IPS-11a (cell line): ENCODE data around the gene MSX1.

ENCODE experiments used
- H3K4me3 ChIP-seq: one replicate; pipeline ENCODE4 v1.5.1; 2013; ENCODE audit warnings: low read depth, low read length, control low read depth

Gene MSX1

DNA sequence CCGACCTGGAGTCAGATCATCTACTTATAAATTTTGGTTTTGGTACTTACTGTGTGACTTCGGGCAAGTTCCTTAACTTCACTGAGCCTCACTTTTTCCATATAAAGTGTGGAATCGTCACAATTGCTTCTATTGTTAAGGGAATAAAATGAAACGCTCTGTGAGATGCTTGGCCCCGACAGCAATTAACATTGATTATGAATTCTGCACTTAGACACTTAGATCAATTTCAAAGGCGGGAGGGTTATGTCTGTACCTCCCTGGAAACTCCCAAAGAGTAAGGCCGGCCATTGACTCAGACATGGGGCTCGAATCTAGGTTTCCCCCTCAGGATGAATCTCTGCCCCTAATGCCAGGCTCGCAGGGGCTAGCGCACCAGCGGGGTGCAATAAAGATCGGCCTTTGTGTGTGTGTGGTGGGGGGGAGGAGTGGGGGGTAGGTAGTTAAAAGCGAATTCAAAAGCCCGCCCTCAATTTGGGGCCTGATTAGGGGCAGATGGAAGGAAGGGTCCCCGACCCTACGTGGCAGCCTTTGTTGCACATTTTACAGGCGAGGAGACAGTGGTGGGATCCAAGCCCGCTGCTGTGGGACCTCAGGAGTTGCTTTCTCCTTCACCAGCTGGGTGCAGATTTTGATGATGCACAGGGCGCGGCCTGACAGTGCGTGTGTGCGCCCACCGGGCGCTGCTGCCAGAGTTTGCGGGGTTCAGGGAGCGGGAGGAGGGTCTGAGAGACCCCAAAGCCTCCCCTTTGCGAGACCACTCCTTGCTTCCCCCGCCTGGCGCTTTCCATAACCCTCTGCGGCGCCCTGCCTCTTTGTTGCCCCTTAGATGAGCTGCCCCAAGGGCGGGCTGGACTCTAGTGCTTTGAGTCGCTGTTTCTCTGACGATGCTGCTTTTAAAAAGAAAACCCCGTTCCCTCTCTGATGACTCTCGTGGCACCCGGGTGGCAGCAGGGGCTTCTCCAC lies 9.6 kb downstream of the MSX1 start:
- H3K4me3 ChIP-seq, result no peak overlapping the region

DNA sequence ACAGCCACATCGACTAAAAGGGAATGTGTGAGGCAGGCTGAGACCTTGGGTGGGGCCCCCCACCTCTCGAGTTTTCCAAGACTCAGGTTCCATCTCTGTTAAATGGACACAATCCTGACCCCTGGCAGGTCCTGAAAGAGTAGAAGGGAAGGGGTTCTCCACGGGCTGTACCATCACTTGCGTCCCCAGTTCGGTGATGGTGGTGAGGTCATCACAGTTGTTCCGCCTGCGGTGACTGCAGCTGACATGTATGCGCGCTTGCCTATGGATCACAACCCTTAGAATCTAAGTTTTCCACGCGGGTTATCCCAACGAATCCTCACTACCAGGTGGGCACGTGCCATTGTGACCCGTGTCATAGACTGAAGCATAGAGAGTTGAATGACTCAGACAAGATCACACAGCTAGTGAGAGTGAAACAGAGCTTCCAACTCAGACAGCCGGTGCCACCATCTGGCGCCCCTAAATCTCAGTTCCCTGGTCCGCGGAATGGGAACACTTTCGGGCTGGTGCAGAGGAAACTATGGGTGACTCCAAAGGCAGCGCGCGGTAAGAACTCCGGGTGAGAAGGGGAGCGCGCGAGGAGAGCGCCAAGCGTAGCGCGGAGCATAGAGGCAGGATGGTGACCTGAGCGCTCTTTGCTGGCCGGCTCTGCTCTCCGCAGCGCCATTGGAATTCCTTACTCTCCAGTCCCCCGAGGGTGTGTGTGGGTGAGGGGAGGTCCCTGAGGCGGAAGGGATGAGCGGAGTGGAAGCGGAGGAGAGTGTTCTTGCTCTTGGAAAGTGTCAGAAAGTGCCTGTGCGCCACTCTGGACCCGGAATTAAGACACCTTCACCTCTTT lies 10.5 kb downstream of the MSX1 start:
- H3K4me3 ChIP-seq, result no peak overlapping the region

DNA sequence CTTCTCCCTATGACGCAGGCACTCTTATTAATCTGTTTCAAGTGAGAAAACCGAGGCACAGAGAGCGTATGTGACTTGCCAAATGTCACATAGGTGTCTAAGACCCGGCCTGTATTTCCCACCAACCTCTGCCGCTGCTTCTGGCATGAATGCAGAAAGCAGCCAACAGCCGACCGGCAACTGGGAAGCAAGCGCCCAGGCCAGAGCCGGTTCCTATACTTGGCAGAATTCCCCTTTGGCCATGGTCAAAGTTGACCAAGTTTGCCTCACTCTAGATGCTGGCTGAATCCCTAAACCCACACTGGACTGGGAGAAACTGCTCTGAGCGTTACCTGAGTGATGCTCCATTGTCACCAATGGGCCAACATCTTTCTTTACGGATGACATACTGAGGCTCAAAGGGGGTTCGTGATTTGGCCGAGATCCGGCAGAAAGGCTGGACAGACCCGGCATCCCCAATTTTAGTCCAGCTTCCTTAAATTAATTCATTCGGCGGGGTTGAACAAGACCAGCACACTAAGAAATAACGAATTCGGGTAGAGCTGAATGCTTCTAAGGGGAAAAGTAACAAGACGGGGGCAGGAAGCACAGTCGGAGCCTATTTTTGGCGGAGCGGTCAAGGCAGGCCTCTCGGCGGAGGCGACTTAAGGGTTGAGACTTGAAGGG lies 11.2 kb downstream of the MSX1 start:
- H3K4me3 ChIP-seq, result no peak overlapping the region

DNA sequence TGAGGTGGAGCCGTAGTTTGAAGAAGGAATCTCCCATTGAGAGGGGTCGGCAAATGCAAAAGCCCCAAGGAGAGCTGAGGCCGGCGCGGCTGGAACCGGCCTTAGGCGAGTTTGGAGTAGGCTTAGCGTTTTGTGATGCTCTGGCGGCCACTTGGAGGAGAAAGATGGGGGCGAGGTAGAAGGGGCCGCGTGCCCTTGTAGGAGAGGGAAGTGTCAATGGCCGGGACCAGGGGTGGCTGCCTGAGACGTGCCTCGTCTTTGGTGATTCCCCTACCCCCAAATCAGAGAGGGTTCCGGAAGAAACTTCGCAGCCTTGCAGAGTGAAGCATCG lies 11.7 kb downstream of the MSX1 start:
- H3K4me3 ChIP-seq, result no peak overlapping the region

DNA sequence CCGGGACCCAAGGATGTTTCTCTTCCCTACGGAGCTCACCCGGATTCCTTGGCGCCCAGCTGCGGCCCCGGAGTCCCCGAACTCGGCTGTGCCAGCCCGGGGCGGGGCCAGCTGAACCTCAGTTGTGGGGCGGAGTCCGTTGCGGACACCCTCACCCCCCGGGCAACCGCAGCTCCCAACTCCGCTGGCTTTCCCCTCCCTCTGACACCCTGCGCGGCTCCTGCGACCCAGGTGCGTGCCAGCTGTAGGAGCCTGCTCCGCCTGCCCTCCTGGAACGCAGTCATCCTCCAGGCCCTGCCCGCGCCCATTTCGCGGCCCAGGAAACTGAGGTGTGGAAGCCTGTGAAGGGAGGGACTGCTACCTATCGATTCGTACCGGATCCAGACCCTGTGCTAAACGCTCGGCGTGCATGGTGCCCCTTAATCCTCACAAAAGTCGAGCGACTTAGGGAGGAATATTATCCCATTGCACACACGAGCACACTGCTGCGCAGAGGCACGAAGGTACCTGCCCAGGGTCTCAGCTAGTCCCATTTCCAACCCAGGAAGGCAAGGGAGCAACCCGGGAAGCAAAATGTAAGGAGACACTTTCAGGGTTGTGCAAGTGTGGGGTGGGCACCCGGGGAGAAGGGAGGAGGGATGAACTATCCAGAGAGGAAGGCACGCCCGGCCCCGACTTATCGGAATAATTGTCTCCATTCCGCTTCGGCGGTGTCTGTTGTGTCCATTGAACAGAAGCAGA lies 12.3 kb downstream of the MSX1 start:
- no peak overlapping the region for H3K4me3 ChIP-seq

DNA sequence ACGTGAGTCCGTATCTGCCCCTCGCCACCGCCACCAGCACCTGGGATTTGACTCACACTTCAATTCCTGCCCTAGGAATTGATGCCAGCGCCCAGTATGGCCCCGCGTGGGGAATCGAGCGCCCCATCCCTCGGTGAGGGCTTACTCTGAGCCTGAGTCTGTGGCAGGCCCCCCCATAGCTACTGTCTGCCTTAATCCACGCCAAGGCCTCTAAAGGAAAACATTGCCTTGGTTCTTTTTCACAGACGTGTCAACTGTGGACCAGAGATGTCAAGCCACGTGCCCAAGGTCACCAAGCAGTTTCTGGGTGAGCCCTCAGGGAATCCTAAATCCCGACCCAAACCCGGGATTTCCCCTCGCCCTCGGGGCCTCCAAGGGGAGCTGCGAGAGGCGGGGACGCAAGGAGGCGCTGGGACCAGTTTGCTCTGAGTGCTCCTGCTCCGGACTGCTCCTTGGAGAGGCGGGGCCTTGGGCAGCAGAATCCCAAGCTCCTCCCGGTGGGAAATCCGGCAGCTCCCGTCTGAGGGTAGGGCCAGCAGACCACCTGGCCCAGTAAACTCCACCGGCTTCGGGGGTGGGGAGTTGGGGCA lies 12.9 kb downstream of the MSX1 start:
- no peak overlapping the region for H3K4me3 ChIP-seq

DNA sequence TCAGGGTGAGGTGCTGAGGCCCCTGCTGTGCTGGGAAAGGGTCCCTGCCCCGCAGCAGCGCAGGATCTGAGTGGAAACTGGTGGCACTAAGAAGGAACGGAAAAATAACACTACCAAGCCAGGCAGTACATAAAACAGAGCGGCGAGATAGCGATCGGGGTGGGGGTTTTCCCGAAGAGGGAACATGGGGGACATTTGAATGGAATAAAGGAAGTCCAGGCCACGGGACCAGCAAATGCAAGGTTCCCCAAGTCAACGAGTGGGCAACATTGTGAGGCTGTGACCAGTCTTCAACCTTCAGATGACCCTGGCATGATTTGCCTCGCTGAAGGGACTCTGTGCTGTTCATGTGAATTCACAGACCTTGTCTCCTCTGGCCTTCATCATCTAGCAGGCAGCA lies 13.7 kb downstream of the MSX1 start:
- H3K4me3 ChIP-seq, result no peak overlapping the region

DNA sequence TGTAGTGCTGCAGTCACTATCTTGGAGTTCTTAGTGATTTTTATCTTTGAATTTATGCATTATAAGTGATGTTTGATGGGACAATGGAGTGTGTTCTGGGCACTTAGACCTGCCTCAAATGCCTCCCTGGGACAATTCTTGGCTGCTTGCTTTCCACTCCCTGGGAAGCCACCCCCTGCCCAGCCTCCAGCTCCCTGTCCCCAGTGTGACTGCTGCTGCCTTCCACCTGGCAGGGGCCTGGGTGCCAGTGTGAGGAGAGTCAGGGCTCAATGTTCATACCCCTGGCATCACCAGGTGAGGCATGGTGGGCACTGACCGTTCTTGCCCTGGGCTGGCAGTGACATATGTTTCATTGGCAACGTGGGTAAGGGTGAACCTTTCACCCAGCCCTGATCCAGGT lies 14.8 kb downstream of the MSX1 start:
- H3K4me3 ChIP-seq, result no peak overlapping the region

DNA sequence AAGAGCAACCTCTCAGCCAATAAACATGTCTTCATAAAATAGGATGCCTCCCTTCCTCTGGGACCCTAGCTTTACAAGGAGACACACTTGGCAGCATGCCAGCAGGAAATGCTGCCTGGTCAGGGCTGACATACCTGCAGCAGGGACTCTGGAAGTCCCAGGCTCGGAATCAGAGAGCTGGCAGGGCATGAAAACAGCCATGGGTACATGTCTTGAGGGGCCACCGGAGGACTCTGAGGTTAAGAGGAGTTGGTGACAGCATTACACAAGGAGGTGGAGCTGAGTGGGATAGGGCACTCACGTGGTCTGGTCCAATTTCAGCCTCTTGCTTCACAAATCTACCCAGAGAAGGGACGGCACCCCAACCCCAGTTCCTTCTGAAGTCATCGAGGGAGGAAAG lies 15.7 kb downstream of the MSX1 start:
- H3K4me3 ChIP-seq, result no peak overlapping the region

DNA sequence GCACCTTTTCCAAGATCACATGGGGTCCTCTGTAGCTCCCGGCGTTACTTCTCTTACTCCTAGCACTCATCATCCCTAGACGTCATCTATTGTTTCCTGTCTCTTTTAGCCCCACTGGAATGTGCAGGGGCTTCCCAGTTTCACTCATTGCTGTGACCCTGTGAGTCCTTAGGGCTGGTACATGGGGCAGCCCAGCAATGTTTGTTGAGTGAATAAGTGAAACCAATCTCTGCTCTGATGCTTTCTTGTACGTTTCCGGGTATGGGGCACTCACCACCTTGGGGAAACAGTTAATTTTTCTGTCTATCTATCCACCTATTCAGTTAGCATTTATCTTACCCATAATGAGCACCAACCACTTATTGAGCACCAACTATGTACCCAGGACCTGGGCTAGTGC lies 16.1 kb downstream of the MSX1 start:
- no peak overlapping the region for H3K4me3 ChIP-seq

DNA sequence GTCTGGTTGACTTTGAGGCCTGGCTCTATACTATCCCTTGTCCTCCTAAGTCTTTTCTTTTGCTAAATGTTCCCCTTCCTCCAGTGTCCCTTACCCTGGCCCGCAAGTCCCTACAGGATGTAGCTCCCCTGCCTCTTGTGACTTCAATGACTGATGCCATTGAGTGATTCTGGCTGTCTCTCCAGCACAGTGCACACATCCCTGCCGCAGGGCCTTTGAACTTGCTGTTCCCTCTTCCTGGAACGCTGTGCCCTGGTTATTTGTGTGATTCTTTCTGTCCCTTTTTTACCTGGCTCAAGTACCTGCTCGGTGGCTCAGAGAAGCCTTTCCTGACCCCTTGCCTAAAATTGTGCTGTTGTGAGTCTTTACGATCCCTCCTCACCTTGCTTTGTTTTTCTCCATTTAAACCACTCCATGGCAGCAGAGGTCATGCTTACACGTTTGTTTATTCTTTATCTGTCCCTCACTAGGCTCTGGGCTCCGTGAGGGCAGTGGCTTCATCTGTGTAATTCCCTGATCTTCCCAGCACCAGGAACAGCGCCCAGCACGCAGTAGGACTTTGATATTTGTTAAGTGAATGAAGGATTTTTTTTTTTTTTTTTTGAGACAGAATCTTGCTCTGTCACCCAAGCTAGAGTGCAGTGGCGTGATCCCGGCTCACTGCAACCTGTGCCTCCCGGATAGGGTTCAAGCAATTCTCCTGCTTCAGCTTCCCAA lies 17.6 kb downstream of the MSX1 start:
- H3K4me3 ChIP-seq, result no peak overlapping the region

DNA sequence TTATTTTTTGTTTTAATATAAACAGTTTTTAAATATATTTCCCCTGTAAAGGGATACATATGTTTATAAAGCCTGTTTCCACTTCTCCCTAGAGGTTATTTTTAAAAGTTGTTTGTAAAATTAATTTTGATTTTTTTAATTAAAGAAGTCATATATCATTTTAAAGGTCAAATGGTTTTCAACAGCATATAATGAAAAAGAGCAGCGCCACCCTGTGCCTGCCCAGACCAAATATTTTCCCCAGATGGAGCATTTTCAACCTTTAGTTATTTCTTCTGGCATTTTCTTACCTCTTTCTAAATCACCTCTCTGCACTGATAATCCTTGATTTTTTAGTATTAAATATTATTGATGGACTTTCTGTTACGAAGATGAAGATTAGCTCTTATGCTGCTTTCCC lies 21.0 kb downstream of the MSX1 start:
- H3K4me3 ChIP-seq, result no peak overlapping the region

DNA sequence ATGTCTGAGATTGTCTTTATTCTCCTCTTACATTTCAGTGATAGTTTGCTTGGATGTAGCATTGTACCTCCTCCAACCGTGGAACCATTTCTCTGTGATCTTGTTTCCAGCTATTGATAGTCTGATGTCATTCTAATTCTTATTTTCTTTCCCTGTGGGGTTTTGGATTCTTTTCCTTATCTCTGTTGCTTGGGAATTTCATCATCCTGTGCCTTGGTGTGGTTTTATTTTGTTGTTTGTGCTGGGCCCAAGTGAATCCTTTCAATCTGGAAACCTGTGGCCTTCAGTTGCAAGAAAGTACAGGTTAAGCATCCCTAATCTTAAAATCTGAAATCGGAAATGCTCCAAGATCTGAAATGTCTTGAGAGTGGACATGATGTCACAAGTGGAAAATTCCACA lies 22.0 kb downstream of the MSX1 start:
- H3K4me3 ChIP-seq, result no peak overlapping the region

DNA sequence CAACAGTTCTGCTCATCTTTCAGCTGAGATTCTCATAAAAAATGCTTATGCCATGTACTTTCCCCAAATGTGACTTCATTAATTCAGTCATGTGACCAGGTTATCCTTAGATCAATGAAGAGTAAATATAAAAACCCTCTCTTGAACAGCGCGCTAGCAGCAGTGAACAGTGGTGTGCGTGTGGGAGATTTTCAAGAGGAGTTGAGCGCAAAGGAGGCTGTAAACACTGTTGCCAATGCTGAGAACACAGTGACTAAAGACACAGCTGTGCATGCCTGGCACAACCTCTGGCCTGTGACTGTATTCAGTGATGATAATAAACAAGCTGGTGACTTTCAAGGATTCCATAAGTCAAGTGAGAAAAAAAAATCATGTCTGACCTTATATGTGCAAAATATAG lies 25.1 kb downstream of the MSX1 start:
- no peak overlapping the region for H3K4me3 ChIP-seq

DNA sequence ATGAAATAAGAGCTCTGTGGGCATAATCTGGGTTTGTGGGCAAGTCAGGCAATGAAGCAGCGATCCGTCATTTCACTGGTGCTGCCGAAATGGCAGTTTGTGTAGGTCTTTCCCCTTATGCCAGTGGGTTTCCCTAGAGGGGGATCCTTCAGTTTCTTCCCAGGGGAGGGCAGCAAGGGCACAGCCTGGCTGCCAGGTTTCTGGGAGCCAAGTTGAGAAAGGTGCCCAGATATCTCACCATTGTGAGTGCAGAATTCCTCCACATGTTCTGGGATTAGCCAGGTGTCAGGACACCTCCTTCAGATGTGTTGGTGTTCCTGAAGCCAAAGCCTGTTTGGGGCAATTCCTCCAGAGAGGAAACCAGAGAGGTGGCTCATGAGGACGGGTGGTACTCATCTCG lies 28.0 kb downstream of the MSX1 start:
- H3K4me3 ChIP-seq, result no peak overlapping the region

DNA sequence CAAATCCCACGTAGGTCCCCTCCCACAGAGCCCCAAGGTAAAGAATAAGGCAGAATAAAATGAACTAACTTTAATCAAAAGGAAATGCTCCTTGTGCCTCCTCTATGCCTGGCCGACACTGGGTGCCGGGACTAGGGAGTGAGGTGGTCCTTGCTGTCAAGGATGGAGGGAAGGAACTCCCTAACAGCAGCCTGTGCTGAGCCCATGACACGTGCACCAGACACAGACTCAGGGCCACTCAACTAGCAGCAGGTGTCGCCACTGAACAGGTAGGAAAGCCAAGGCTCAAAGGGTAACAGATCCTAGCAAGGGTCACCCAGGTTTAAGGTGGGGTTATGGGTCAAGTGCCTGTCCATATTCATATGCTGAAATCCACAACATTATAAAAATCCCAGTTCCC lies 29.2 kb downstream of the MSX1 start:
- no peak overlapping the region for H3K4me3 ChIP-seq

DNA sequence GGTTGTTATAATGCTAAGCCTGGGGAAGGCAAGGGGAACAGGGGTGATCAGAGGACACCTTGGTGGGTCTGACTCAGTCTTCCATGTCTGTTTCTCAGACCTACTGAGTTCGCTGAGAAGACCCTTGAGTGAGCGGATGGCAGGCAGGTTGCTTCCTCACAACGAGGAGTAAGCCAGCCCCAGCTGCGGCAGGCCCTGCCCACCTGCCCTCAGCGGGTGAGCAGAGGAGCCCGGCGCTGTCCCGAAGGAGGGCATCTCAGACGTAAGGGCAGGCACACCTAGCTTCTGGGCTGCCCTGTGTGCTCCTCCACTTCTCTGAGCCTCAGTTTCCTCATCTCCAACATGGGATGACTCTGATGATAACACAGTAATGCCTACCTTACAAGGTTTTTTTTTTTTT lies 30.3 kb downstream of the MSX1 start:
- no peak overlapping the region for H3K4me3 ChIP-seq

DNA sequence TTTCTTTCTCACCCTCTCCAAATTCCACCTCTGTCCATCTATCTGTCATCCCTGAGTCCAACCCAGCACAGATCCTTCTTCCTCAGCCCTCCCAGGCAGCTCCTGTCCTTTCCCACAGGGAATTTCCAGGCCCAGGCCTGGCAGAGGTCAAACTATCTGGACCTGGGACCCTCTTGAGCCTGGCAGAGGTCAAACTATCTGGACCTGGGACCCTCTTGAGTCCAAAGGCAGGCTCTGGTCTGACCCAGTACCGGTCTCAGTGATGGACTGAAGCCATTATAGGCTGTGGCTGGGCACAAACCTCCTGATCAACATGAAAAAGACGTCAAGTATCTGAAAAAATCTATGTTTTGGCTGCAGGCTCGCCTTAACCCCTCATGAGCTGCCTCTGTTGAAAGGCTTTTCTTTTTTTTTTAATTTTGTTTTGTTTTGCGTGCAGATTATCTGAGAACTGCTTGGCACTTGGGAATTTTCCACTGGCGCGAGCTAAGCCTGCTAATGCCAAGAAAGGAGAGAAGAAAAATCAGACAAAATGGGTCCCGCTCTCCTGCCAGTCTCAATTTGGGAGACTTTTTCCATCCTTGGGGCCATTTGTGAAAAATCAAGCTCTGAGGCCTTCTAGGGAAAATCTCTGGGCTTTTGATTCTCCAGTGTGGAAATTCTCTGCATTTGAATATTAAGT lies 31.2 kb downstream of the MSX1 start:
- no peak overlapping the region for H3K4me3 ChIP-seq

DNA sequence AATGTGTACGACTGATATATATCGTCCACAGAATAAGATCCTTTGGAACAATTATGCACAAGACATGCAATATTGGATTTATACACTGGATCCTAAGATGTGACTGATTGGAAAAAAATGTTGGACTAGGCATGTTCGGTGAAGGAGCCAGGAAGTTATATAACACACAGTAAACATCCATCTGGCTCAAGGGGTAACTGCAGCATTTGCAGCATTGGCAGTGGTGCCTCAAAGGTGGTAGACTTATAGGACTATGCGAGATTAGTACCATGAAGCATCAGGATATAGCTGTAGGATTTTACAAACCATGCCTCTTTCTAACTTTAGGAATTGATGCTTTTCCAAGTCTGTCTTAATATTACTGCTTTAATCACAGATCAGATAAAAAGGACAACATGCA lies 34.3 kb downstream of the MSX1 start:
- H3K4me3 ChIP-seq, result no peak overlapping the region
